ENCODE measurements around the gene JMJD6.
A peak's percentile ranks its signal among the peaks of the same experiment; 100 is the strongest.
"Not testable (repeated sequence)": the region's sequence is repeated elsewhere in the genome, so short reads cannot be mapped to it uniquely, and the experiment has no call there.

The JMJD6 gene

DNA sequence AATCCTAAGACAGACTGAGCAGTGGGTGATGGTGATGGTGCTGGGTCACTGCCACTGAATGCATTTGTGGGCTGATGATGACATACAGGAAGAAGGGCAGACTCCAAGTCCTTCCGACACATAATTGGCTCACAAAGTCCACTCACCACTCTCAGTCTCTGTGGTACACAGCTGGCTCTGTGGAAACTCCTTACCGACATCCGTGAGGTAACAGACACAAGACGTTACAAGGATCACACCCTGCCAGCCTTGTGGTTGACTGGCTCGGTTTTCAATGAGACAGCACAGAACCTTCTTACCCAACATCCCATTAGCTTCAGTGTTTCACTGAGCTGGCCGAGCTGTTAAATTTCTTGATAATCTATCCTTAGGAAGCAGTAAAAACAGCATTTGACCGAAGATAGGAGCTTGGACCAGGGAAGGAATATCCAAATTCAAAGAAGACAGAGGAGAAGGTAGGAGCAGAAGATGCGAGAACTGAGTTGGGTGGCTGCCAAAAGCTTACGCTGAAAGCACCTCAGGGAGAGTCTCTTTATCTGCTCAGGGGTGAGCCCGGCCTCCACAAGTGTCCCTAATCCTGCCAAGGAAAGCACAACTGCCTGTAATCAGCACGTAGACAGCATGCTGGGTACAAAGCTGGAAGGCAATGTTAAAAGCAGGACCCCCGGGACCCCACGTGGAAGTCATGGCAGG lies 10.1 kb downstream of the JMJD6 start:
- peak; percentile 88 for DNase-seq

DNA sequence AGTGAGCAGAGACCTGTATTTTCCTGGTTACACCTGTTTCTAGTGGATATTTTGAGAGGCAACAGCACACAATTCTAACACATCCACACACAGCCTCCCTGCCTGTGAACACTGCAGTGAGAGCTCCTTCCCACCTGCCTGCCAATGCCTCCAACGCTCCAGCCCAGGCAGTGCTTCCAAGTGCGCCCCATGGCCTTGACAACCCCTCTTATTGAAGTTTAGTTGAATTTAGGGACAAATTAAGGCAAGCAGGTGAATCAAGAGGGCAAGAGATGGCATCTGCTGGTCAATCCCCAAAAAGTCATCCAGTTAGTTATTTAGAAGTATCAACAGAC lies 10.9 kb downstream of the JMJD6 start:
- DNase-seq: no peak

DNA sequence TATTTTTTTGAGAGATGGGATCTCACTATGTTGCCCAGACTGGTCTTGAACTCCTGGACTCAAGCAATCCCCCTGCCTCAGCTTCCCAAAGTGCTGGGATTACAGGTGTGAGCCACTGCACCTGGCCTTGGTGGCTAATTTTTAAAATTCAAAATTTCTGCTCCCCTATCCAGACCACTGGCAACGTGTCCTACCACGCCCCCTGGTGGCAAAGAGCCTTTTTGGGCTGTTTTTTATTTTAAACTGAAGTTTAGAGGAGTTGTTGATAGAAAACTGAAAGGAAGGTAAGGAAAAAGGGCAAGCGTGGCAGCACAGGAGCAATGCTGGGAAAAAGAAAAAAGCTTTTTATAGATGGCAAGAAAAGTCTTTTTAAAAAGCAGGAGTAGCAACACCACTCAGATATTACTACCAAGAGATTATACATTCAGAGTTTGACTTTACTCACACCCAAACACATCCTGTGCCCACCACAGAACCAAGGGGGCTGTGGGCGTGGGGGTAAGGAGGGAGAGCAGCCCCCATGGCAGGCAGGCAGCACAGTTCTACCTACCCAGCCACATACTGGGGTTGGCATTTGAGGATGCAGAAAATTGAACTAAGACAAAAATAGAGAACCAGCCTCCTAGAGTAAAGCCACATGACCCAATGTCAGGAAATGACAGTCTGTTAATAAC lies 11.4 kb downstream of the JMJD6 start:
- peak; percentile 80 for DNase-seq

DNA sequence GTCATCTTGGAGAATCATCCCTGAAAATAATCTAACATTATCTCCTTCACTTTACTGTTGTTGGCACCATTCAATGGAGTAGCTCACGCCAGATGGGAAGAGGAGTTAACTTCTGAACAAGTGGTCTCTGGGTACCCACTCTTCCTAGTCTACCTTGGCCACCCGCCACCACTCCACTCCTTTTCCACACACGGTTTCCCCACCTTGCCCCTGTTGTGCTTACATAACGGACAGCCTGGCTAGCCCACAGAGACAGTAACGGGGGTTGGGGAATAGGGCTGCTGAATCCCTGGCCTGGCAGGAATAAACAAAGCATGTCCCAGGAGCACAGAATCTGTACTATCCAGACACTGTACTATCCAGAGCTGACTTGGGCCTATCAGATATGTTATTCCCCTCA lies 12.1 kb downstream of the JMJD6 start:
- no peak for DNase-seq

DNA sequence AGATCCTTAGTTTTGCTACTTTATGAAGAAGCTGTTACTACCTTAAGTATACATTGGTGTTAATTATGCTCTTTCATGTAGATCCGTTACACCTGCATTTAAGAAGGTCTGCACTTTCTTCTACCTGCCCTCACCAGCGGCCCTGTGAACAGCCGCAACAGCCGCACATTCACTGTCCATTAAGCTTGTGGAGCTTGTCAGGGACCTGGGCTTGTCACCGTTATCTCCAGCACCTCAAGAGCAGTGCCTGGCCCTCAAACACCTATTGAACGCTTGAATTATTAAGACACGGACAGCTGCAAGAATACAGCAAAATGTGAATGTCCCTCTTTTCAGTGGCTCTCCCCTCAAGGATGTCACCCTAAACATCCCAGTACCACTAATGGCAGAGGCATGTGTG lies 12.6 kb downstream of the JMJD6 start:
- no peak for DNase-seq

DNA sequence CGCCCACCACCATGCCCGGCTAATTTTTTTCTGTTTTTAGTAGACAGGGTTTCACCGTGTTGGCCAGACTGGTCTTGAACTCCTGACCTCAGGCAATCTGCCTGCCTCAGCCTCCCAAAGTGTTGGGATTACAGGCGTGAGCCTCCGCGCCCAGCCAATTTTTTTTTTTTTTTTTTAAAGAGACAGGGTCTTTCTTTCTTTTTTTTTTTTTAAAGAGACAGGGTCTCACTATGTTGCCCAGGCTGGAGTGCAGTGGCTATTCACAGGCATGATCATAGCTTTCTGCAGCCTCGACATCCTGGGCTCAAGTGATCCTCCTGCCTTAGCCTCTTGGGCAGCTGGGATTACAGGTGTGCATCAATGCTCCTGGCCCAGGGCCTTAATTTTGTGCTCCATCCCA lies 14.1 kb downstream of the JMJD6 start:
- not testable (repeated sequence) for DNase-seq

DNA sequence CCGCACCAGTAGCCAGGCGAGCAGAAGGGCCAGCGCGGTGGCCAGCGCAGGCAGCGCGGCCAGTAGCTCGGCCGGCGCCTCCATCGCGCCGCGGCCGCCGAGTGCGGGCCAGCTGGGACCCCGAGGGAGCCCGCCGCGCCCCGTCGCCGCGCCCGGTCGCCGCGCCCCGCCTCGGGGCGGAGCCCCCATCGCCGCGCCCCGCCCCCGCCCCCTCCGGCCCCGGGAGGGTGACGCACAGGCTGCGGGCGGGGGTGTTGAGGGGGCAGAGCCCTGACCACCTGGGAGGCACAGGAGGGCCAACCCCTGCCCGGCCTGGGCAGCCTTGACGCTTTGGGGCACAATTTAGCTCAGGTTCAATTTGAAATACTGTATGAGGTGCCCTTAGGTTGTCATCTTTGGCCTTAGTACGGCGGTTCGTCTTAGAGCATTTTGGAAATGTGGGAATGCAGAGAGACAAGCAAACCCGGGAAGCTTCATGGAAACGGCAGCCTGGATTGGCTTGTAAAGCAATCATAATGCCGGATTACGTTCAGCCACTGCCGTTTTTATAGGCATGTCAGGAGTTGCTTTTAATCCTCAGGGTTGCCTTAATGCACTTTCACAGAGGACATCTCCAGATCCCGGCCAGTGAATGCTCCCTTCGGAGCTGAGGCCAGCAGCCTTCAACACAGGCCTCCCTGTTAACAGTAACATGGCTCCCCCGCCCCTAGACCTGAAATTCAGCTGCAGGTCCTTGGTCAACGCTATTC lies 15.4 kb downstream of the JMJD6 start, which contains the start of gene MXRA7:
Gene MXRA7, minus strand, starts transcription at position 103 of the 749 bp plus-strand sequence. Its CDS starts 19 bp downstream, at position 84.
- peak; percentile 66 for DNase-seq

DNA sequence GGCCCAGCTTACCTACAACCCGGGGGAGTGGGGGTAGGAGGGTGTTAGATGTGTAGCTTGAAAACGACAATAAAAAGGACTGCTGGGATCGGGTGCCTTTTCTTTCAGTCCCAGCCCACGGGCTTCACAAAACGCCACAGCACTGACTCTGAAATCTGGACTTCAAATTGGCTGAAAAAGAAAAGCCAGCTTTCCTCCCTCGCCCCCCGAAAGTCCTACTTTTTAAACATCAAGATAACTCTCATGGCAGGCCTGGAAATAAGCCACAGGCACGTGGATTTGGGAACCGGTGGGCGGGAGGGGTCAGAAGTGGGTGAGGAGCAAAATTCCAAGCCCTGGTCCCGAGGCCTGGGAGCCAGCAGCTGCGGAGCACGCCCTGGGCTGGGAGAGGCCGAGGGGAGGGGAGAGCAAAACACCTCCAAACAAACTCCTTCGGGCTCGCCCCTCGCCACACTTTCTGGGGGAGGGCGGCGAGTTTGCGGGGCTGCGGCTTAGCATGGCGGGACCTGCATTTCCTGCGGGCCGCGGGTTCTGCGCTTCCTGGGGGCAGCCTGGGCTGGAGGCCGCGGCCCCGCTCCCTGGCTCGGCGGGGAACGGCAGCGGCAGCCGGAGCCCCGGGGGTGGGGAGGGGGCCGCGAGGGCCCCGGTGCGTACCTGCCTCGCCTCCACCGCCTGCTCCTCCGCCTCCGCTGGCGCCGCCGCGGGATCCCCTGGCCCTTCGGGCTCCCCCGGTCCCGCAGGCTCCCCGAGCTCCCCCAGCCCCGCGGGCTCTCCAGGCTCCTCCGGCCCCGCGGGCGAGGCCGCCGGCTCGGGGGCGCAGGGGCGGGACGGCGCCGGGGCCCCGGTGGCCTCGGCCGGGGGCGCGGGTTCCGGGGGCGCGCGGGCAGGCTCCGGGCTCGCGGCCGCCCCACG lies 16.2 kb downstream of the JMJD6 start:
- DNase-seq: not testable (repeated sequence)

DNA sequence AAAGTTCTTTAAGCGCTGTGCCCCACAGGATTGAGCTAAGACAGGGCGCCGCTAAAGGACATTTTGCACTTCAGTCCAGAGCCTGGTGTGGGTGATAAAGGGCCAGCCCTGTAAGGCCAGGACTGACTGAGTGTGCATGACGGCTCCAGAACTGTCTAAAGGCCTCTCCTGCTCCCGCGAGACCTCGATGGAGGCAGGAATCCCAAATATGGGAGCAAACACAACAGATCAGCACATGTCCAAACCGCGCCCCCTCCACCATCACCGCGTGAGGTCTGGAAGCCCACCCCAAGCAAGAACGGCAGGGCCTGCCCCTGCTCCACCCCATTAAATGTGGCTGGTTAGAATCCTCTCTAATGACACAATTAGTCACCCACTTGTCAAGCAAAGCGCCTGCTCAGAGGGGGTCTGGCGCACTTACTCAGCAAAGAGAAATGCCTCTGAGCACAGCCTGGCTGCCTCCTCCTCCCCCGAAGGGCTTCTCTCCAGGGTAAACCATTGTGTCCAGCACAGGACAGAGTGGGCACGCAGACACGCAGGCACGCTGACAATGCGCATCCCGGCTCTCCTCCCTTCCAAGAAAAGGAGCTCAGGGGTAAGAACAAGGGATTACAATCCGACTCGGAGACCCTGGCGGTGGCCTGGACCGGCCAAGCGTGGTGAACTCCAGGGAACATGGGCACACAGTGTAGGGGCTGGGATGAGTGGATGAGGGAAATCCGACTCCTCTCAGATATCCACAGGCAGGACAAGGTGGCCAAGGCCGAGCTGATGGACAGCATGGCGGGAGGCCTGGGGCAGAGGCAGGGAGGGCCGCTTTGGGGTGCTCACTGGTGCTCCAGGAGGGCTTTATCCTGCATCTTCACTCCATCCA lies 17.1 kb downstream of the JMJD6 start:
- no peak for DNase-seq

DNA sequence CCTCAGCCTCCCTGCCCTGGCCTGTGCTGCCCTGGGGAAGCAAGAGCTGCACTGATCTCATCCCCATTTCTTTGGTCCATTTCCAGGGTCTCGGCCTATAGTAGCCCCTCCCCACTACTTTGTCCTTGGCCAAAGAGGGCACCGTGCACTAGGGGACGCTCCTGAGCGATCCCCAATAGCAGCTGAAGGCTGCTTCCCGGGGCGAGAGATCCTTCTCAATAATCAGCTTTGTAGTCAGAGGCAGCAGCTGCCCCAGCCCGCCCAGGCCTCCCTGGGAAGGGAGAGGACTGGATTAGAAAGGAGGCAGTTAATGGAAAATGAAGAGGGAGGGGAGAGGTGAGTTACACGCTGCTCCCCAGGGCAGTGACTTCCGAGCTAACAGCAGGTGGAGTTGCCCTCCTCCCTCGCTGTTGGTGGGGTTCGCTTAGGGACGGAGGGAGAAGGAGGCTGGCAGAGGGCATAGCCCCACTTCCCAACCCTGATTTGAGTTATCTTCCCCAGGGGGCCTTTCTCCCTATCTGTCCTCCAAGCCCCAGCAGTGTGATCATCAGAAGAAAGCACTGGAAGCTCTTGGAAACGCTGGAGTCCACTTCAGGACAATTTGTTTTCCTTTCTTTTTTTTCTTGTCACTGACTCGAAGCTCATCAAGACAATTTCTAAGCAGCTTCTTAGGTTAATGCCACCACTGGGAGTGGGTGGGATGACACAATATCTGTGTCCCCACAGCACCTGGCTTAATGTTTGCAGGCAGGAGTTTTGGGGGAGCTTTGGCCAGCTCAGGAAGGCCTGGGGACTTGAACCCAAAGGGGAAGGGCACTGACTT lies 18.2 kb downstream of the JMJD6 start:
- no peak for DNase-seq

DNA sequence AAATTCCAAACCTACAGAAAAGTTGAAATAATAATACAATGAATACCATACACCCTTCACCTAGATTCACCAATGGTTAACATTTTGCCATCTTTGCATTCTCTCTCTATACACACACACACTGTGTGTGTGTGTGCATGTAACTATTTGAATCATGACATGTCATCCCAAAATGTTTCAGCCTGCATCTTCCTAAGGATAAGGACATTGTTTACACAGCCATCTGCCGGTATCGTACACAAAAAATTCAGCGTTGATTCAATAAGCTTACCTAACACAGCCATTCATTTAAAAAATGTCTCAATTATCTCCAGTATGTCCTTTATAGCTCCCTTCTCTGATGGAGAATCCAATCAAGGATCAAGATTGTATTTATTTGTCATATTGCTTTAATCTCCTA lies 19.6 kb downstream of the JMJD6 start:
- no peak for DNase-seq

DNA sequence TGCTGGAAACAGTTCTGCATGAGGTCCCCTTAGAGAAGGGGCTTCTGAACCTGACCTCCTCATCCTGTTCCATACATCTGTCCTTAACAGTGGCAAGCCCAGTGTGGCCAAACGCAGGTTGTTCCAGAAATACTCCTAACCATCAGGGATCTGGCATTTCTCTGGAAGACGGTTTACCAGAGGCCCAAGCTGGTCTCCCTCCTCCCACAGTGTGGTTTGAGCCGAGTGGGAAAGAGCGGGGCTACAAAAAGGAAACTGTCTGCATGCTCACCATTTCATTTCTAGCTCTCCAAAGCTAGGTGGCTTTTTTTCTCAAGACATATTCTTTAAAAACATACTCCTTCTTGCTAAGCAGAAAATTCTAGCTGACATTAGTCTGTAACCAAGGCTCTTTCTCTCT lies 21.6 kb downstream of the JMJD6 start:
- no peak for DNase-seq

DNA sequence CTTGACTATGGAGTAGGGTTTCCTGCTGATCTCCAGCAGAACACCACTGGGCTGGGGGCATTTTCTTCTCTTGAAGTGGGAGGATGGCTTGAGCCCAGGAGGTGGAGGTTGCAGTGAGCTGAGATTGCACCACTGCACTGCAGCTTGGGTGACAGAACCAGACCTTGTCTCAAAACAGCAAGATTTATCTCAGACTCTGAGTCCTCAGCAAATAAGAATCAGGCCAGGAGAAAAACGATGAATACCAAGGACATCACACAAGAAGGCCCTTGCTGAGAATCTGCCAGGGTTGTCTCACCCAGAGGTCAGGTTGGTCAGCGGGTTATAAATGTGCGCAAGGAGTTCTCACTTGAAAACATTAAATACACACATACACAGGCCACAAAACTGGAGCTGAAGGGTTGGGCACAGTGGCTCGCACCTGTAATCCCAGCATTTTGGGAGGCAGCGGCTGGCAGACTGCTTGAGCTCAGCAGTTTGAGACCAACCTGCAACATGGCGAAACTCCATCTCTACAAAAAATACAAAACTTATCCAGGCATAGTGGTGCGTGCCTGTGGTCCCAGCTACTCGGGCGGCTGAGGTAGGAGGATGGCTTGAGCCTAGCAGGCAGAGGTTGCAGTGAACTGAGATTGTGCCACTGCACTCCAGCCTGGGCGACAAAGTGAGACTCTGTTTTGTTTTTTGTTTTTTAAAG lies 23.3 kb downstream of the JMJD6 start:
- no peak for DNase-seq

DNA sequence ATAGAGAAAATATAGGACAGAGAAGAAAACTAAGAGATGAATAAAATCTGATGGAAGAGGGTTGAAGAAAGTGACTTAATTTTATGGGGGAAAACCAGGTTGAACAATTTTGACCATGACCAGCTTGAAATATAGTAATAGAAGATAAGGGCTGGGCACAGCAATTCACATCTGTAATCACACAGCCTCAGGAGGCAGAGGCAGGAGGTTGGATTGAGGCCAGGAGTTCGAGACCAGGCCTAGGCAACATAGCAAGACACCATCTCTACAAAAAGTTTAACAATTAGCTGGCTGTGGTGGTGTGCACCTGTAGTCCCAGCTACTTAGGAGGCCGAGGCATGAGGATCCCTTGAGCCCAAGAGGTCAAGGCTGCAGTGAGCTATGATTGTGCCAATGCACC lies 24.3 kb downstream of the JMJD6 start:
- no peak for DNase-seq

DNA sequence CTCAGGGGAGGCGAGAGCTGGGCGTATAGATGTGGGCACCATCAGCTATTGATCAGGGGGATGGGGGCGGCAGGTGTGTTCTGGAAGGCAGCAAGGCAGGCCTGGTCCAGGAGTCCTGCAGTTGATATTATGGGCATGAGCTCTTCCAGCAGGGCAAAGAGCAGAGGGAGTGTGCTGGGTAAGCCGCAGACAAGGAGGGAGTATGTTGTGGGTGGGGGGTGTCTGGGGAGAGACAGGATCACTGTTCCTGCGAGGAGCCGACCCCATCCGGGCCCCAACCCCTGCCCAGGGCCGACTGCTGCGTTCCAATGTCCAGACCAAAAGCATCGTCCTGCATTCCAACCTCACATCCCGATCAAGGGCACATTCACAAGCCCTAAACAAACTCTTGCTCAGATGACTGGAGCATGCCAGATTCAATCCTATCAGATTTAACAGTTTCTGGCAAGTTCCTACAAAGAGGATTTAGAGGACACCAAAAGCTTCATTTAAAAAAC lies 24.9 kb downstream of the JMJD6 start:
- DNase-seq: no peak

DNA sequence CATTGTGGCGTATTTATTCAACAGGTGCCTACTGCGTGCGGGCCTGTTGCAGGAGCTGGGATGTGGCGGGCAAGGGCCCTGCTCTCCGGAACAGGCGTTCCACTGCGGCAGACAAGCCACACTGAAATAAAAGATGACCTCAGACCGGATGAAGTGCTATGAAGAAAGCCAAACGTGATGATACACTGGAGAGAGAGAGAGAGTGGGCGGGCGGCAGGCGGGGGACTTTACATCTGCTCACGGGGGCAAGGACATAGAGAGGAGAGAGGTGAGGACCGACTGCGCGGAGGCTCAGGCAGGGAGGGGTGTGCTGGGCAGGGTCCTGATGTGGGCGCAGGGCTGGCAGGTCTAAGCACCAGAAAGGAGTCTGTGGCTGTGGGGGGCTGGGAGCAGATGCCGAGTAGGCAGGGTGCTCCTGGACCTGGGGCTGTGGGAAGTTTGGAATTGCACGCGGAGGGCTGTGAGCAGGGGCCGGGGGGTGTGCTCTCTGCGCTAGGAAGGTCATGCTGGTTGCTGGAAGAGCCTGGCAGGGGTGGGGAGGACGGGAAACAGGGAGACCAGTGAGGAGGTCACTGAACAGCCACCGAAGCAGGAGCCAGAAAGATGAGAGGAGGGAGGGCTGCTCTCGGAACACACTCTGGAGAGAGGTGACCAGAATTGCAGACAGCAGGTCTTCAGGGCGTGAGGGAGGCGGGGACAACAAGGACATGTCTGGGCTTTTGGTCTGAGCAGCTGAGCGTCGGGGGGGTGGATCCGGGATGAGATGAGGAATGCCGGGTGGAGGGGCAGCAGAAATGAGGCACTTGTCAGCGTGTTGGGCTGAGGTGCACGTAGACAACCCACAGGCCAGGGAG lies 25.6 kb downstream of the JMJD6 start:
- DNase-seq: peak; percentile 45

DNA sequence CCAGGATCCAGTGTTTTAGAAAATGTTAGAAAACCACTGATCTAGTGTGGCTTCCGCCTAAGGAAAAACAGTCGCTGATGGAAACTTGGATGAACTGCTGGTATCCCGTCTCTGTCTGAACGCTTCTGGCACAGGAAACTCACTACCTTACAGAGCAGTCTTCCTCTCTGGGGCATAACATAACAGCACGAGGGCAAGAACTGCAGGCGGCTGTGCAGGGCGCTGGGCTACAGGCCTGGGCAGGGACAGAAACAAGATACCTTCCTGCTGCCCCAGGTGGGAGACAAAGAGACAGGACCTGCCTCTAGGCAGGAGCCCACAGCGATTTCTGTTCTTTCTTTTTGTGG lies 26.2 kb downstream of the JMJD6 start:
- no peak for DNase-seq

DNA sequence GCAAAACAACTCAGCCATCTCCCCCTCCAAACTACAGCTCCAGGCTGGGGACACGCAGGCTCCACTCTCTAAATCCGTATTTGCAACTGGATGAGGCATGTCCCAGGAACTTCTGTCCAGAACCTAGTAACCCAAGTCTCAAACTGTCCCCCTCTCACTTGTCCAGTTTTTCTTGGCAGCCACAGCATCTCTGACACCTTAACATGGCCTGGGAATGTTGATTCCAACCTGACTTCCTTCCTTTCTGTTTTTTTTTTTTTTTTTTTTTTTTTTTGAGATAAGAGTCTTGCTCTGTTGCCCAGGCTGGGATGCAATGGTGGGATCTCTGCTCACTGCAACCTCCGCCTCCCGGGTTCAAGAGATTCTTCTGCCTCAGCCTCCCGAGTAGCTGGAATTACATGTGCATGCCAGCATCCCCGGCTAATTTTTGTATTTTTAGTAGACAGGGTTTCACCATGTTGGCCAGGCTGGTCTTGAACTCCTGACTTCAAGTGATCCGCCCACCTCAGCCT lies 27.9 kb downstream of the JMJD6 start:
- not testable (repeated sequence) for DNase-seq

All from CD4-positive, alpha-beta T cell treated with Interleukin-21 for 1 hour (primary cell).